Lung microvascular endothelial cell (primary cell): Measurements from ENCODE around the gene CSGALNACT2. TPM values are rescaled to one million over a fixed set of nuclear protein-coding genes. Genes with fewer than 3 reads are reported as not detected.
A peak's percentile ranks its signal among the peaks of the same experiment; 100 is the strongest.
"Not testable (repeated sequence)": the region's sequence is repeated elsewhere in the genome, so short reads cannot be mapped to it uniquely, and the experiment has no call there.

ENCODE experiments used
- DNase-seq, 2 donors: peaks; one replicate each; pipeline versions ENCODE4 v3.0.0 to v3.0.0-alpha.2; 2010; ENCODE audit warnings: low read depth in 2 of 2
- total RNA-seq: library from RNA; depleted of rRNA; stranded (reverse); fragments of >200 nt; gene quantifications from 2 replicates; pipeline ENCODE4 v1.2.1, GENCODE V29; 2014

CSGALNACT2 gene
- total RNA-seq, 1 donor from 2014 or later = 9.1 TPM

DNA sequence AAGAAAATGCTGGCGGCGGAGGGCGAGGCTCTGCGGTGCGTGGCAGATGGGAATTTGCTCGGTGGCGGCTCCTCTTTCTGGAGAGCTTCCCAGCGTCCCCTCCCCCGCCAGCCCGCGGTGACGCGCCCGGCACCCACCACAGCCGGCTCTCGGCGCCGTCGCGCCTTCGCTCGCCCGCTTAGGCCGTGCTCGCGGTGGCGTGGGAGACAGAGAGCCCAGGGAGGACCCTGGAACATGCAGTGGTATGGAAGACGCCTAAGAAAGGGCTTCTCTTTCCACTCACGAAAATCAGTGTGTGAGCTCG, 576 bp upstream of the CSGALNACT2 start:
- DNase-seq = peak; percentile 45 to 47

DNA sequence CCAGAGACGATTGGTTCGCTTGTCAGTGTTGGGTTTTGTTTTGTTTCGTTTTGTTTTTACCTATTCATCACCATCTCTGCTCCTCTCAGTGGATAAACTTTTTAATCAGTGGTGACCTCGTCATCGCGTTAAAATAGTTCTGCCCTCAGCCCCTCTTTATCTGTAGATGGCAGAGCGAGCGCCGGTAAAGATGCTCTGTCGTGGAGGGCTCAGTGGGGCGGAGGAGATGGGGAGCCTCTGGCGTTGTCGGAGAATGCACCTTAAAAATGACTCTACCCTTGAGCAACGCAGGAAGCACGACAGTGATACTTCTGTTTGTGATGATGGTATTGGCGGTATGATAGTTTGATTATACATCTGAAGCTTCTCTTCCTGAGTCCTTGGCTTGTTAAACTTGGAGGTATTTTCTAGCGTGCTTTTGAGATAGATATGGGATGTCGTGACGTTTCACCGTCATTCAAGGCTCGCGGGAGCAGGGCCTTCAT, 554 bp downstream of the CSGALNACT2 start:
- peak; percentile 40 to 55 for DNase-seq

DNA sequence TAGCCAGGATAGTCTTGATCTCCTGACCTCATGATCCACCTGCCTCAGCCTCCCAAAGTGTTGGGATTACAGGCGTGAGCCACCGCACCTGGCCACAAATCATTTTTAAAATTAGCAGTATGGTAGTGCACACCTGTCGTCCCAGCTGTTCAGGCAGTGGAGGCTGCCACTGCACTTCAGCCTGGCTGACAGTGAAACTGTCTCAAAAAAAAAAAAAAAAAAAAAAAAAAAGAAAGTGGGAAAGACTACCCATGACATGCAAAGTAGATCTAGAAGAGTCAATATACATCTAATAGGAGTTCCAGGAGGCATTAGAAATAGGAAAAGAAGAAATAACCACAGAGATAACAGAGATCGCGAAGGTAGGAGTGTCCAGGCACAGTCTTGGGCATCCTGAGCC, 3.2 kb downstream of the CSGALNACT2 start:
- no peak for DNase-seq

DNA sequence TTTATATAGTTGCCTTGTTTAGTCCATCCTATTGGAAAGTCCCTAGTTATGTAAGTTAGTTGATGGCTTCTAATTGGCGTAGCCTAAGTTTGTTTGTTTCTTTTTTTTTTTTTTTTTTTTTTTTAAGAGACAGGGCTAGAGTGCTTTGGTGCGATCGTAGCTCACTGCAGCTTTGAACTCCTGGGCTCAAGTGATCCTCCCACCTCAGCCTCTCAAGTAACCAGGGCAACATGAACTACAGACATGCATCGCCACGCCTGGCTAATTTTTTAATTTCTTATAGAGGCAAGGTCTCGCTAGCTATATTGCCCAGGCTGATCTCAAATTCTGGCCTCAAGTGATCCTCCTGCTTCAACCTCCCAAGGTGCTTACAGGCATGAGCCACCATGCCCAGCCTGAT, 7.1 kb downstream of the CSGALNACT2 start:
- no peak for DNase-seq

DNA sequence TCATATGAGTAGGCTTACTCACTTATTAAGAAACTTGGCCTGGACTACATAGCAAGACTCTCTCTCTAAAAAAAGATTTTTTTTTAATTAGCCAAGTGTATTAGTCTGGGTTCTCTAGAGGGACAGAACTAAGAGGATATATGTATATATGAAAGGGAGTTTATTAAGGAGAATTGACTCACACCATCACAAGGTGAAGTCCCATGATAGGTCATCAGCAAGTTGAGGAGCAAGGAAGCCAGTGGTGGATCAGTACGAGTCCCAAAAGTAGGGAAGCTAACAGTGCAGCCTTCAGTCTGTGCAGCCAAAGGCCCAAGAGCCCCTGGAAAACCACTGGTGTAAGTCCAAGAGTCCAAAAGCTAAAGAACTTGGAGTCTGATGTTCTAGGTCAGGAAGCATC, 7.7 kb downstream of the CSGALNACT2 start:
- not testable (repeated sequence) for DNase-seq

DNA sequence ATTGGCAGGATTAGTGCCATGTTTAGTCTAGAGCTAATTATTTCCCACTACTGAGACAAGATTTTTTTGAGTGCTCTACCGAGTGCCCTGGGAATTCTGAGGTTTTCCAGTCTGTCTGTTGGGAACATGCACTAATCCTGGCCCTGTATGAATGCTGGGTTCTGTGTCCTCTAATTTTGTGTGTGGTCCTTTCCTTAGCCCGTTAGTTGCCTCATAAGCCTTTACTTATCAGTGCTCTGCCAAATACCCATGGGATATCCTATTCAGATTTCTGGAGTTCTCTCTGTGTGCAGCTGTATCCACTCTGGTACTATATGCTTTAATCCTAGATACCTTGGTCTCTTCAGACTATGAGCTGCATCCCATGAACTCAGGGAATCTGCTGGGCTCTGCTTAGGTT, 13.1 kb downstream of the CSGALNACT2 start:
- no peak for DNase-seq

DNA sequence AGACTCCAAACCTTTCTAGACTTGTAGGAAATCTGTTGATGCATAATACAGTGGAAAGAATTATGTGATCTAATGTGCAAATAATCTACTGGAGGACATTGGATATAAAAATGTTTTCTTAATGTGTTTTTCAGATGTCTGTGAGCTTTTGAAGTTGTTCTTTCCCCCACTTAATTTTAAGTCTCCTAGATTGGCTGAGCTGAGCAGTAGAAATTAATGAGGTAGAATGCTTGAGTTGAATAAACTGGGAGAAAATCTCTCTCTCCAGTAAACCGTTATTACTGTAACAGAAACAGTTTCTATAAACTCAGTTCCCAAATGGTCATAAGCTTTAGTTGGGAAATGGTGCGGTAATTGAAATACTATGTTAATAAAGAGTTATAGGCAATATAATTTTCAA, 15.7 kb downstream of the CSGALNACT2 start:
- DNase-seq = no peak

DNA sequence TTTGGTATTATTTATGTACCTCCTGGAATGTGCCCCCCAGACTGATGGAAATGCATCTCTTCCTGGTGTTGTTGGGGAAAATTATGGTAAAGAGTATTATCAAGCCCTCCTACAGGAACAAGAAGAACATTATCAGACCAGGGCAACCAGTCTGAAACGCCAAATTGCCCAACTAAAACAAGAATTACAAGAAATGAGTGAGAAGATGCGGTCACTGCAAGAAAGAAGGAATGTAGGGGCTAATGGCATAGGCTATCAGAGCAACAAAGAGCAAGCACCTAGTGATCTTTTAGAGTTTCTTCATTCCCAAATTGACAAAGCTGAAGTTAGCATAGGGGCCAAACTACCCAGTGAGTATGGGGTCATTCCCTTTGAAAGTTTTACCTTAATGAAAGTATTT, 17.0 kb downstream of the CSGALNACT2 start:
- no peak for DNase-seq

DNA sequence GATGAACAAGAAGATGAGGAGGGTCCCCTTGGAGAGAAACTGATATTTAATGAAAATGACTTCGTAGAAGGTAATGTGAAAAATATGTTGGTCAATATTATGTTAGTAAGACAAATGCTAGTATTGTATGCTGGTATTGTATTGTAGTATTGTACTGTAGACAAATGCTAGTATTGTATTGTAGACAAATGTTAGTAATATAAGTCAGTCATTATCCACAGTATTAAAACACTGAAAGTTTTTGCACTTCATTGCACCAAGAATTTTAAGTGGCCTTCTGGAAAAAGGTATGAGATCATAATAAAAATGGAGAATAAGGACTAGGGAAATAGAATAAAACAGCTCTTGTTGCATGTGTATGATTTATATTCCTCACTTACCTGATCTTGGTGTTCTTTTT, 17.5 kb downstream of the CSGALNACT2 start:
- DNase-seq = no peak

DNA sequence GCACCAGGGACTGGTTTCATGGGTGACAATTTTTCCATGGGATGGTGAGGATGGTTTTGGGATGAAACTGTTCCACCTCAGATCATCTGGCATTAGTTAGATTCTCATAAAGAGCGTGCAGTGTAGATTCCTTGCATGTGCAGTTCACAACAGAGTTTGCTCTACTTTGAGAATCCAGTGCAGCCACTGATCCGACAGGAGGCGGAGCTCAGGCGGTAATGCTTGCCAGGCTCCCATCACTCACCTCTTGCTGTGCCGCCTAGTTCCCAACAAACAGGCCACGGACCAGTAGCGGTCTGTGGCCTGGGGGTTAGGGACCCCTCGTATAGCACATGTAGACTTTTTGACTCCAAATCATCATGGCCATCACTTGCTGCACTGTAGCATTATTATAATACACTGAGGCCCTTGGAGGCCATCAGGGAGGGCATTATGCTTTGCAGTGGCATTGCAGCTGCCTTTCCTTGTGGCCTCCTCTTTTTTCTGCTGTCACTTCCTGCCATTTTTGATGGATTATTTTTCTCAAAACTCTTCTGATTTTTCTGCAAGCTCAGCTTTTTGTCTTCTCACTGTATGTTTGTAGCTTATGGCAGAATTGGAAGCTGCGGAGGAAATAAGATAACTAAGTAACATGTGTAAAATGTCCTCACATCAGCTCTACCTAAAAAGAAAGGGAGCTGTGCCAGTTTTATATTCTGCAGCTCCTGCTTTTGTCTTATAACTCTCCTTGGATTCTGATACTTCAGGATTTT, 18.5 kb downstream of the CSGALNACT2 start:
- DNase-seq = no peak

DNA sequence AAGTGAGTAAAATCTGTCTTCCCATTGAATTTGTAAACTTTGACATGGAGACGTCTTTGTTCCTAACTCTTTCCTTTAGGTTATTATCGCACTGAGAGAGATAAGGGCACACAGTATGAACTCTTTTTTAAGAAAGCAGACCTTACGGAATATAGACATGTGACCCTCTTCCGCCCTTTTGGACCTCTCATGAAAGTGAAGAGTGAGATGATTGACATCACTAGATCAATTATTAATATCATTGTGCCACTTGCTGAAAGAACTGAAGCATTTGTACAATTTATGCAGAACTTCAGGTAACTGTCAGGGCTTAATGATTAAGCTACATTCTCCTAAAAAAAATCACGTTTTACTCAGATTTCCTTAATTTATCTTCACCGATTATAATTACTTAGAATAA, 20.4 kb downstream of the CSGALNACT2 start:
- DNase-seq = no peak

DNA sequence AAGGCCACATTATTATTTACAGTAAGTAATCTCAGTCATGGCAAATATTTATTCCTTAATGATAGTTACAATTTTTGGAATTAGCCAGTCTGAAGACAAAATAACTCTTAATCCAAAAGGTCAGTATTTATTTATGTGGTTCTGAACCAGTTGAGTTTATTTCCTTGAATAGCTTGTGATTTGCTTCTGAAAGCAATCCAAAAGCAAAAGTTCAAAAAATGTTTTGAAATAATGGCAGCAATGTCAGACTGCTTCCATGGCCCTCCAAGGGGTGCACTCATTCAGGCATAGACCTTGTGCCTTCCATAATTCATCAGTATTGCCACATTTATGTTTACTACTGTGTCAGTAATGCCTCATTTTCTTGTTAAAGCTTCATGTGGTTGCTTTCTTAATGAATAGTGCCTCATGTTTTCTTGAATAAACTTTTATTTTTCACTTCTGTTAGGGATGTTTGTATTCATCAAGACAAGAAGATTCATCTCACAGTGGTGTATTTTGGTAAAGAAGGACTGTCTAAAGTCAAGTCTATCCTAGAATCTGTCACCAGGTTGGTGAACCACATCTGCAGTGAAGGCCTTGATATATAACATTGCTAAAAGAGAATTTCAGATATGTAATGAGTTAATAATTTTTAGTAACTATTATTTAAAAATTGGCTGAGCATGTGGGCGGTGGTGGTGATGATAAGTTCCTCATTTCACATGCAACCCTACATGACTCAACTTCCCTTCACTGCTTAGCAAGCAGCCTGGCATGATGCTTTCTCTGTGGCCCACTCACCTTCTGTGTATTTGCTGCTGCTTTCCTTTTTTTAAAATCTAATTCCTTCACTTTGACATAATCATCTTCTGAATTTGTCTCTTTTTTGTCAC, 22.0 kb downstream of the CSGALNACT2 start:
- peak; percentile 3 to 81 for DNase-seq

DNA sequence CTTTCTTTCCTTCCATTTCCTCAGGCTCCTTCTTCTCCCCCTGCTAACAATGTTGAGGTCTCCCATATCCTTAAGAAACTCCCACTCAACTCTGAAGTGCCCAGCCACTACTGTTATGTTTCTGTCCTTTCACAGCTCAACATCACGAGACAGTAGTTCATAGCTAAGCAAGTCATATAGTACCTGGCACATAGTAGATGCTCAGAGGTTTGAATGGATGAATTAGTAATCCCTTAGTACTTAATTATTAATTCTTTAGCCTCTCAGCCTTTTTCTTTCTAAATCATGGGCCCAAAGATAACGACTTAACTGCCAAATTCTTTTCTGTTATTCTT, 22.6 kb downstream of the CSGALNACT2 start:
- DNase-seq = no peak

DNA sequence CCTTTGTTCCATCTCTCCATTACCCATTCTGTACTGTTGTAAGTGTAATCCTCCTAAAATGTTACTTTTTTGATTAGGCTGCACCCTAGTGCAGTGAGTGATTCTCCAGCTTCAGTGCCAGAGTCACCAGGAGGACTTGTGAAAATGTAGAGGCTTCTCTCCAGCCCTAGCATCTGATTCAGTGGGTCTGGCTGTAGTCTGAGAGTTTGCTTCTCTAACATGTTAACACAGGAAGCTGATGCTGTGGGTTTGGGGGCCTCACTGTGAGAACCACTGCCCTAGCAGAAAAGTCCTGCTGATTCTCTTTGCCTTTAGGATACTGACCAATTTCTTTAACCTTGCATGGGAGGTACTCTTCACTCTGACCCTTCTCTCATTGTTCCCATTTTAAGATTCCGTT, 24.4 kb downstream of the CSGALNACT2 start:
- no peak for DNase-seq

DNA sequence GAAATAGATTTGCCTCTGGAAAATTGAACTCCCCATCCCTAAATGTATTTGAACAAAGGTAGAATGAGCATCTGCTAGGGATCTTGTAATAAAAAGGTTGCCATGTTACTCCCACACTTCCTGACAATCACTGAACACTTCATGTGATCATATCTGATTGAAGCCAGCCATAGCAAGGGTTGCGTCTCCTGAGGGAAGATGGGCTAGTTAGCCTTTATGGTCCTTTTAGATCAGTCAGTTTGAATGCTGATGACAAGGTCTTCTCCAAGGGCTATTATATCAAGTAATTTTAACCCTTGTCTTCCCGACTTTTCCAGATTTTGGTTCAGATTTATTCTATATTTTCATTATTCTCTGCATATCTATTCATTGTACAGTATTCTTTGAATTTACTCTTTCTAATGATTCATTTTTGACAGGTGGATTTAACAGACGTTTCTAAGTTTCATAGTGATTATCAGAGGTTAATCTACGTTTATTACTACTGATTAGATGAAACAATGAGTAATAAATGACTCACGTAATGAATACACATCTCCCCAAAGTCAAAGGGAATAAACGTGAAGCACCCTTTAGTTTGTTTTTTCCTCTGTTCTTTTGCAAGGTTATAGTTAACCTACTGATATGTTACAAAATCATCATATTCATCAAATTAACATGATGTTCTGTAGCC, 28.1 kb downstream of the CSGALNACT2 start:
- peak in 1 of 2 donors; percentile 19 for DNase-seq

DNA sequence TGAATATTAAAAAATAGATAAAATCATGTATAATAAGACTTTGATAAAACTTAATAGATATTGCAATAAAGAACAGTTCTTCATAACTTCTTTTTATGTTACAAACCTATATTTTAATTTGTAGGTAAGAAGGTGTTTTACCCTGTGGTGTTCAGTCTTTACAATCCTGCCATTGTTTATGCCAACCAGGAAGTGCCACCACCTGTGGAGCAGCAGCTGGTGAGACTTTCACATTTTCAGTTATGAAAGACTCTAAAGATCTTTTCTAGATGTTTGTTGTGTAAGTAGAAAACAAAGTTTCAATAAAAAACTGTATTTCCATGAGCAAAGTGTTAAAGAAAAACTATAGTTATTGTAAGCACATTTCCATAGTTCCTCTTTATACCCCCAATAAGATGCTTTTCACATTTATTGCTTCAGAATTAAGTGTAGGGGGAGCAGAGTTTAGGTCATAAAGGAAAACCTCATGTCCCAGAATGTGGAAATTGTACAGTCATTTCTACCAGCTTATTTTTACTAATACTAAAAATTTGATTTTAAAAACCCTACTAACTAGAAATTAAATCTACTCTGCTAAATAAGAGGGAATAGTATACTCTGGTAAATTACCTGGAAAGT, 28.7 kb downstream of the CSGALNACT2 start:
- no peak for DNase-seq

DNA sequence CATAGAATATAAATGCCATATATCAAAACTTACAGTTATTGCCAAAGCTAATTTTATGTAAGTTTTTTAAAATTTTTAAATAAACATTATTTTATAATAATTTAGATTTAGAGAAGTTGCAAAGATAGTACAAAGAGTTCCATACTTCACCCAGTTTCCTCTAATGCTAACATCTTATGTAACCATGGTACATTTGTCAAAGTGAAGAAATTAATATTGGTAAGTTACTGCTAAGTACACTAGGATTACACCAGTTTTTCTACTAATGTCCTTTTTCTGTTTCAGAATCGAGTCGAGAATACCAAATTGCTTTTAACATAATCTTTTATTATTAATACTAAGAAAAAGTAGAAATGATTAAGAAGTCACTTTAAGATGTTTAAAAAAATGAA, 29.2 kb downstream of the CSGALNACT2 start:
- no peak for DNase-seq

DNA sequence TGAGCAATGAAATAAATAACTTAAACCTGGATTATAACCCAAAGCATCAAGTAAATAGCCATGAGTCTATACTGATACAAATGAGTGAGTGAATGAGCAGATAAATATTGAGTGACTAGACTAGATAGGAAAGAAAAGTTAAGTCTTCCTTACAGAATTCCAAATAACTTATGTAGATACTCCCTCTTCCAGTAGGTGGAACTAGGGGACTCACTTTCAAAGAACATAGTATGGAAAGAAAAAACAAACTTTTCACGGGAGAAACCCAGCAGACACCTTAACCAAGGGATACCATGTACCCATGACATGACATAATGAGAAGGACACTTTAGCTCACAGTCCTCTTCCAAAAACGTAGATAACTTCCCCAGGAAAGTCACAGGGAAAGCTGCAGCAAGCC, 32.2 kb downstream of the CSGALNACT2 start:
- no peak for DNase-seq

DNA sequence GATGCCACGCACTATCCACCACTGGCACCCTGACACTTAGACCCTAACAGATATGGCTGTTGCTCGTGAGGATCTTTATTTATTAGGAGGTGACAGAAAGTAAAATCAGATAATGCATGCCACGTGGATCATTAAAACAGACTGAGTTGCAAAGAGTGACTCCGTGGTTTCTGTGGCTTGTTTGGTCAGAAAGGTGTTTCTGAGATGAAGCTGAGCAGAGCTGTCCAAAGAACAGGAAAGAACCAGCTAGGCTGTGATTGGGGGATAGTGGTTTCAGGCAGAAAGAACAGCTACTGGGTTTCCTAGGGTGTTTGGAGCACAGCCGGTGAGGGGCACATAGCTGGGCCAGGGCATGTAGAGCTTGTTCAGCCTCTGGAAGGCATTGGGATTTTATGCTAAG, 34.4 kb downstream of the CSGALNACT2 start:
- DNase-seq = no peak

DNA sequence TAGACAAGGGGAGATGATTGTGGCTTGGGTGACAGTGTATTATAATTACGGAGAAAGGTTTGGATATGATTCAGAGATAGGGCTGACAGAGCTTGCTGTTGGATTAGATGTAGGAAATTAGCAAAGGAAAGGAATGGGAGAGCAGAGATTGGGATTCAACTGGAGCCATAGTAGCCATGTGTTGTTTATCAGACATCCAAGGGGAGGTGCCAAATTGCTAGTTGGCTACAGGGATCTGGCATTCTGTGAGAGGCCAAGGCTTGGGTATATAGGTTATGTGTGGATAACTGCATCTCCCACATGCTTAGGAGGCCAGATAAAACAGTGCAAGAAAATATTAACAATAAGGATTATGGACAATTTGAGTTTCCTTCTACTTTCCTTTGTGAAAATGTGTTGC, 34.9 kb downstream of the CSGALNACT2 start:
- DNase-seq = no peak

DNA sequence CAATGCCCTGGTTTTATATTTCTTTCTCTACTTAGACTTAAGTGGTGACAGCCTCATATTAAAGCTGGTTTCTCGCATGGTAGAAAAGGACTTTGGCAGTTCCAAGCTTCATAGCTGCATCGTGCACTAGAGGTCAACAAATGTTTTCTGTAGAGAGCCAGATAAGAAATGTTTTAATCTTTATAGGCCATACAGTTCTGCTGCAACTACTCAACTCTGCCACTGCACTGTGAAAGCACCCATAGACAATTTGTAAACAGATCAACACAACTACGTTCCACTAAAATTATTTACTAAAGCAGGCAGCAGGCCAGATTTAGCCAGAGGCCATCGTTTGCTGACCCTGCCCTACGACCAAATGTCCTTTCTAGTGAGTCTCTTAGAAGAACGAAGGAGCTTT, 36.7 kb downstream of the CSGALNACT2 start:
- no peak for DNase-seq

DNA sequence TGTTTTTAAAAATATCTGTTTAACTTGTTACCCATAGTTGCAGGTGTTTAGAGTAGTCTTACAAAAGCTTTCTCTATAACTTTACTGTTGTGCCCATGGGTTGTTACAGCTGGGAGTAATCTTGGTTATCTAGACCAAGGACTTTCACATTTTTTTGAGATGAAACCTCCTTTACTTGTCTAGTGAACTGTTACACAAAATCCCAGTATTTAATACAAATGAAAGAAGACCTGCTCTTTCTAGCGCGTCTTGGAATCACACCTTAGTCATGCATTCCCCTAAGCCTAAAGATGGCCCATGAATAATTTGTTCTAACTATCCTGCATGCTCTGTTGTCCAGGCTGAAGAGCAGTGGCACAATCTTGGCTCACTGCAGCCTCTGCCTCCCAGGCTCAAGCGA, 38.0 kb downstream of the CSGALNACT2 start:
- no peak for DNase-seq
